ENCODE measurements around the gene RPGRIP1.
A peak's percentile ranks its signal among the peaks of the same experiment; 100 is the strongest.
"Not testable (repeated sequence)": the region's sequence is repeated elsewhere in the genome, so short reads cannot be mapped to it uniquely, and the experiment has no call there.

RPGRIP1 gene

DNA sequence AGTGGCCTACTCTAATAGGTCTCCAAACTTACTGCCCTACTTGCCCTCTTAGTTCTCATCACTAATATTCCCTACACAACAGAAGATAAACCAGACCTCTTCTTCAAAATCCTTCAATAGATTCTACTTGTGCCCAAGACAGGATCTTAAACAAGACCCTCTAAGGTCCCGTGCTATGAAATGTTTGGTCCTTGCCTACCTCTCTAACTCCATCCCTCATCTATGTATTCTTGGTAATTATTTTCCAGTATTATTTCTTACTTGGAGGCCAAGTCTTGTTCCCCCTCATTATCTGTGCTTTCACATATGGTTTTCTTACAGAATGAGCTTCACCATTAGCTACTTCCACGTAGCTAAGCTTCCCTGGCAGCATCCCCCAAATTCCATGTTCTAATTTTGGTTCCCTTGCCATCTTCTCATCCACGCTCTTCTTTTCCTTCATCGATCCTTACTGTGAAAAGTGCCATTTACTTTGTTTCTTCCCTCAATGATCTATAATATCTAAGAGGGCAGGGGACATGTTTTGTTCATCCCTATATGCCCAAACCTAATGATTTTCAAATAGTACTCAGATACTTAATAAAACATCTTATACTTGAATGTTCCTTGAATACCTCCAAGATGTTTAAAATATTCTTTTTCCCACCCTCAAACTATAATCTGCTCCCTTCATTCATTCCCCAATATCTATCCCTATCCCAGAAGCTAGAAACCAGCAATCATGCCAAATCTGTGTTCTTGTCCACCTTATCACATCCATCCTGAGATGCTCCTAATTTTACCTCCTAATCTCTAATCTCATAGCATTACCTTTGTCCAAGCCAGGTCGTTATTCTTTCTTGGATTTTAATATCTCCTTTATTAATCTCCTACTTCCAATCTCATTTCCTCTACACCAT, 20.7 kb upstream of the RPGRIP1 start:
- FAIRE-seq: no peak

DNA sequence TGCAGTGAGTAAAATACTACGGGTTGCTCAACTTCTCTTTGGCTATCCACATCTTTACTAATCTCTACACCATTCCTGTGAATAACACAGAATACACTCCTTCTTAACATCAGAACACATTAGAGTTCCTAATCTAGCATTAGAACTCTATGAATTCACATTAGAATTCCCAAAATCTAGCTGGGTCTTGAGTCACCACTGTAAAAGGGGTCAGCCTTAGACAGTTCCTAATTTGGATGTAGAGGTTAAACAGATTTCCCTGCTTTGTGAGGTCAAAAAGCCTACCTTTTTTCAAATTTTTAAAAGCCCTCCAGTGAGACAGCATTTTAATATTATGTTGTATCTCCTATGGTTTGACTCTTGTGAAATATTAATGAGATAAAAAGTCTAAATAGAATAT, 18.1 kb upstream of the RPGRIP1 start:
- FAIRE-seq: no peak

DNA sequence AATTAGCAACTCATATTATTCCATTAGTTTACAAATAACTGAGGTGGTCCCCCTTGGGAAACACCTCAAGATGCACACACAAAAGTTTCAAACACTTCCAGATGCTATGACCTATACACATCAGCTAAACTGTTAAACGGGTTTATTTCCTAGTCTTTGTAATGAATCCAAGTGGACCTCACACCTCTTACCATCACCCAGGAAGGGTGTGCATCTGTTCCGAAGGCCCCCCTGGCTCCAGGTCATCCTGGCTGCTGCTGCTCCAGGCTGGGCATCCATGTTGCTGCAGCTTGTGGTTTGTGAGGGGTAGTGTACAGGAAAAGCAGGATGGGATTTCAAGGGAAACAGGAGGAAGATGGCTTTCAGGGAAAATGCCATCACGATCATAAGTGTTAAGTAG, 17.5 kb upstream of the RPGRIP1 start:
- FAIRE-seq: no peak

DNA sequence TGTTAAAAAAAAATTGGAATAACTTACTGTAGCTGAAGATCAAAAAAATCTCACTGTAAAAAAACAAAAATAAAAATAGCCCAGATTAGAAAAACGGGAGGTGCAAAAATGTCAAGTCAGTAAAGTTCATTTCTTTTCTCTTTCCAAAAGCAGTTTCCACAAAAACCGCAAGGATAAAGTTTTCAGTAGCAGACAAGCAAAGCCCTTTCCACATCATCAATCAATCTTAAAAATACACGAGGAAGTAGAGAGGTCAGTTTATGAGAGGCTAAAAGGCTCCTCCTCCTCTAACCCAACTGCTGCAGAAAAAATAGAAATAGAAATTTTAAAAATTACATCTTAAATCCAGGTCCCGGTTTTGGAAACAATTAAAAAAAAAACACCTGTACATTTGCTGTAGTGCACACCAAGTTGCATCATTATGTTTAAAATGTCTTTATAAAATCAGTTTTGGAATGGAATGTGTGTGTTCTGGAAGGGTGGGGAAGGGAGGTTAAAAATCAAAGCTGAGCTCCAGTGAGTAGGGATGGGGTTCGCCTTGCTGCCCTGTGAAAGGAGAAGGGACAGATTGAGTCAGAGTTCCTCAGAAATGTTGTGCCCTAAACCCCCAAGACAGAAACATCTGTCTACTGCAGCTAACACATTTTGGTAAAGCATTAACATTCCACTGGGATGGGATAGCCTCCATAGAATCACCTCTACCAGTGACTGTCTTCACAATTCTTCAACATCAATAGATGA, 16.4 kb upstream of the RPGRIP1 start:
- no peak for FAIRE-seq

DNA sequence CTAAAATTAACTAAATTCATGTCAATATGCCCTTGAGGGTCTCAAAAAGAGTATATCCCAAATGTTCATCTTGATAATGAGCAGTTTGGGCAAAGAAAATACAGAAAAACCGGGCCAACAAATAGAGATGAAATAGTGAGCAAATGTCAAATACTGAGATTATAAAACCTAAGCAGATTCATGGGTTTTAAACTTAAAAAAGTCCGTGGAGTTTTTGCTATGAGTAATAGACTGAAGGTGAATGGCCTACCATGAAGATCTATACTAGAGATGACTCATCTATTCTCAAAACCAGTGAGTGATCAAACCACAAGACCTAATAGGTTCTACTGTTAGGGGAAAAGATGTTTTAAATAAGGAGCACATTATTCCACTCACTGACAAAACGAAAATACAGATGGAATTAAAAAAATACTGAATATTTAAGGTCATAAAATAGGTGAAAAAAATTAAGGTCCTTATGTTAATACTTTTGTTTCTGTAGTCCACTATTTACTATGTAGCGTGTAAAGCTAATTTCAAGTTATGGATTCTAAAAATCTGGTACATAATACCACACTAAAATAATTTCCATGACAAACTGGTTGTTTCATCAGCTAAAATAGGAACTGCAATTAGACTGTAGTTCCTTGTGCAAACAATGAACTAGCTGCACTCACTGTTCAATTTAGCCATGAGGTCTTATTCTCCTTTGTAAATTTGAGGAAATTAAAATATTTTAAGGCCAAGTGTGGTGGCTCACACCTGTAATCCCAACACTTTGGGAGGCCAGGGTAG, 15.7 kb upstream of the RPGRIP1 start:
- no peak for FAIRE-seq

DNA sequence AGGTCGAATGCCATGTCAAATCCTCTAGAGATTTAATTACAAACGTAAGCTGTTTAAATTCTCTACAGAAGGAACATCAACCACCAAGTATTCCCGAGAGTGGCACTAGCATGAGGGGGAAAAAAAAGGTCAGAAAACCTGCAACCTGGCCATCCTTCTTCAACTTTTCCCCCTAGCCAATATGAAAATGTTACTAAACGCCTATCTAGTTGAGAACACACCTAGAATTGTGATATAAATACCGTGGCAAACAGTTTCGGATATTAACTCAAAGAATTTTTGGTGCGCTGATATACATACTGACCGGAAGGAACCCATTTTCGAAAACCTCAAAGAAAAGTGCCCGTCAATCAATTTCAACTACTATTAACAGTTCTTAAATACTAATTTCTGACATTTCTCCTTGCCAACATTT, 12.4 kb upstream of the RPGRIP1 start:
- no peak for FAIRE-seq

DNA sequence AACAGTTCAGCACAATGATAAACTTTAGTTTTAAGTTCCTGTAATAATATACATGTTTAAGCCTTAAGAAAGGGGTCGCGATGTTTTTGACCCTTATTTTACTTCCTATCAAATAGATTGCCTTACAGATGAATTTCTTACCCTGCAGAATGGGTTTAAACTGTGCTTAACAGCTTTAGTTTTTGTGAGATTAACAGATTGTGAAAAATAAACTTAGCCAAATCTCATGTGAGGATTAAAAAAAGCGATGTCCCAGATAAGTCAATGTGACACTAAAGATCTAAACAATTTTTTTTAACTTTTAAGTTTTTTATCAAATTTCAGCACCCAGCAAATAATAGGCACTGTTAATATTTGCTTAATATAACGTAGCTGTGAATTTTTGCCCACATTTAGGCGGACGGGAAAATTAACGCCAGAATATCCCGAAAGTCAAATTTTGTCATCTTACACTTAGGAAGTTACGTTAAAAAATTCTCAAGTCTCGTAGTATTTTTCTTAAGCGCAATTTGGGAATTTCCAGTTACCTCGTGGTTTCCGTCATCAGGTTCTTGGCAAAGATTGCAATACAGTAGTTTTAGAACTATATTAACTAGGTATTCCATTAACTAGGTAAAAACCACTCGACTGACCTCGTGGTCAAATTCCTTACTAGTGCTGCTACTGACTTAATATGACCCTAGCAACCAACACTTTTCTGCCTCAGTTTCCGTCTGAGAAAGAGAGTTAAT, 11.8 kb upstream of the RPGRIP1 start:
- FAIRE-seq: no peak

DNA sequence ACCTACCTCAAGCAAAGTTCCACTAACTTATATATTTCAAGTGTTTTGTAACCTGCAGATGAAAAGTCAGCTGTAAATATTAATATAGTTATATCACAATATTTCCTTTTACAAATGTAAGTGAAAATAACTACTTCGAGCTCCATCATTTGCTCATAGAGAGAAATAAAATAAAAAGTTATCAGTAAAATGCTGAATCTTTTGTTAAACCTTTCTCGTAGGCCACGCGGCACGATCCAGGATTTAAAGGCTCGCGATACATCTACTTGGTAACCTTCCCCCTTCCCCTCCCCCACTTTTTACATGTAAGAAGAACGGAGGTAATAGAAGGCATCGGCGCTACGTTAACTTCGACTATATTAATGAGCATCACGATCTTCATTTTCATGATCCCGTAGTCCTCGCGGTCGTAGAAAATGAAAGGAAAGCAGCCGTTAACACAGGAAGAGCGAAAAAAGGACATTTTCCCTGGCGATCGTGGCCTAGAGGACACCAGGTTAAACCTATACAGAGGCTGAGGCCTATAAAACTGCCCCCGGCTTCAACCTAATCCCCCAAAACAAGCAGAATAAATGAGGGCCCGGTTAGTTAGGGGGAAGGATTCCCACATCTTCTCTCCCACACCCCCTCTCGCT, 11.1 kb upstream of the RPGRIP1 start:
- FAIRE-seq: no peak

DNA sequence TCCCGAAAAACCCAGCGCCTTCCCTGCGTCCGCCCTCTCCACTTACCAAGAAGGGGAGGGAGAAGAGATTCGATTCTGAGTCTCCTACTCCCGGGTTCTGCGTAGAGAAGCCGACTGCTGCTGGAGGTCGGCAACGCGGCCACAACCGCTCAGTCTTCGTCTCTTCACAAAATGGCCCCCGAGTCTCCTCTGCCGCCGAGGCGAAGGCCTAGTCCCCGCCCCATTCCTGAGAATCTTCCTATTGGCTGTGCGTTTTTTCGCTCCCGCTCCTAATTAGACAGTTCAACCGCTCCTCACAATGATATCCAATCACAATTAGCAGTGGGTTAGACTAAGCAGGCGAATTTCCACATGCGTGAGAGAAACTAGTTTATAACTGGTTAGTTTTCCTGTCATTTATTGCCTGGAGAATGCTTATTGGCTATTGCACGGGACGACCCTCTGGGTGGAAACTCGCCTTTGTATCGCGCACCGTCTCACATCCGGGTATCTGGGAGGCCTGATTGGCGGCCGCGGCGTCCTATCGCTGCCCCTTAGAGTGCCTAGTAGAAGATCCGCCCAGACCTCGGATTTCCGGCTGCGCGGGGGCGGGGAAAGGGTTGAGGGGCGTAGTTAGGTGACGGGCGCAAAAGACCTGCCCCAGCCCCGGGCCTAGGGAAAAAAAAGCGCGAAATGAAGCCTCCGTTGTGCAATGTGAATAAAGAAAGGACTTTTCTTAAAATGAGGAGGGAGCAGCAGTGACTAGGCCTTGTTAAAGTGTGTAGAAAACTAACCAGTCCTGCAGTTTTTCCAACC, 10.4 kb upstream of the RPGRIP1 start, which contains the start of gene HNRNPC:
Gene HNRNPC (minus strand): TSS at position 191 of the 795 bp plus-strand sequence. CDS start 35,249 bp downstream, outside the sequence.
- peak; percentile 100 for FAIRE-seq

DNA sequence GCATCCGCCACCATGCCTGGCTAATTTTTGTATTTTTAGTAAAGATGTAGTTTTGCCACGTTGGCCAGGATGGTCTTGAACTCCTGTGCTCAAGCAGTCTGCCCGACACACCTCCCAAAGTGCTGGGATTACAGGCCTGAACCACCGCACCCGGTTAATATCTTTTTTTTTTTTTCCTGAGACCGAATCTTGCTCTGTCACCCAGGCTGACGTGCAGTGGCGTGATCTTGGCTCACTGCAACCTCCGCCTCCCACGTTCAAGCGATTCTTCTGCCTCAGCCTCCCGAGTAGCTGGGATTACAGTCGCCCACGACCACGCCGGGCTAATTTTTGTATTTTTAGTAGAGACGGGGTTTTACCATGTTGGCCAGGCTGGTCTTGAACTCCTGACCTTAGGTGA, 7.2 kb upstream of the RPGRIP1 start:
- not testable (repeated sequence) for FAIRE-seq

DNA sequence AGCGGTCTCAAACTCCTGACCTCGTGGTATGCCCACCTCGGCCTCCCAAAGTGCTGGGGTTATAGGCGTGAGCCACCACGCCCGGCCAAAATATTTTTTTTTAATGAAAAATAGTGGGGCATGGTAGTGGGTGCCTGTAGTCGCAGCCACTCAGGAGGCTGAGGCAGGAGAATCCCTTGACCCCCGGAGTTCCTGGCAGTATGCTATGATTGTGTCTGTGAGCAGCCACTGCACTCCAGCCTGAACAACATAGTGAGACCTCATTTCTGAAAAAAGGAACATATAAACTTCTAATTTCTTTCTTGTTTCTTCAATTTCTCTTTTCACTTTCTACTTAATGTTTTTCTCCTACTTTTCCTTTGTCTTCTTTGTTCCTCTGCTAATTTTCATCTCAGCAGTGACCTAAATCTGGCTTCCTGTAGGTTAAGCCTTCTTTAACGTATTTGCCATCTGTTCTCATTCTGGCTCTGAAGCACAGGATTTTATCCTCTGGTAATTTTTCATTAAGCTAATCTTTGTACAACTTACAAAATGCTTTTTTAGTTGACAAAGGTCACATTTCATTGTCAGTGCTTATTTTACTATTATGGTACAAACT, 4.5 kb upstream of the RPGRIP1 start:
- FAIRE-seq: no peak

DNA sequence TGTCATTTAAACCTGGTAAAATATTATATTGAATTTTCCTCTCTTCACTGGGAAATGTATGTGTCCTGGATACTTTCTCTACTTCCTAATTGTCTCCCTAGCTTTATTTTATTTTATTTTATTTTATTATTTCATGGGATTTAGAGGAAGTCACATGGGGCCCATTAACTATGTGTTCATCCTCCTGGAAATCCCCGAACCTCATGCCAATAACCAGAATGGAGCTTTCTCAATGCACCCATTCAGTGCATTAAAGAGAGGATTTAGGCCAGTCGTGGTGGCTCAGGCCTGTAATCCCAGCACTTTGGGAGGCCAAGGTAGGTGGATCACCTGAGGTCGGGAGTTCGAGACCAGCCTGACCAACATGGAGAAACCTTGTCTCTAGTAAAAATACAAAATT, 1.3 kb upstream of the RPGRIP1 start:
- FAIRE-seq: no peak

DNA sequence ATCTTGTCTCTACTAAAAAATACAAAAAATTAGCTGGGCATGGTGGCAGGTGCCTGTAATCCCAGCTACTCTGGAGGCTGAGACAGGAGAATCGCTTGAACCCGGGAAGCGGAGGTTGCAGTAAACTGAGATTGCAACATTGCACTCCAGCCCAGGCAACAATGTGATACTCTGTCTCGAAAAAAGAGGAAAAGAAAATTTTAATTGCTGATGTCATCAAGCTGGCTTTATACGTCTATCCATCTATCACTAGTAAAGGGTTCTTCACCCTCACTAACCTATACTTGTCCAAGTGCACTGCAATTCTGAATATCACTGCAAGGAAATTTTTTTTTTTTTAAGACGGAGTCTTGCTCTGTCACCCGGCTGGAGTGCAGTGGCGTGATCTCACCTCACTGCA, 2.0 kb downstream of the RPGRIP1 start:
- FAIRE-seq: not testable (repeated sequence)

DNA sequence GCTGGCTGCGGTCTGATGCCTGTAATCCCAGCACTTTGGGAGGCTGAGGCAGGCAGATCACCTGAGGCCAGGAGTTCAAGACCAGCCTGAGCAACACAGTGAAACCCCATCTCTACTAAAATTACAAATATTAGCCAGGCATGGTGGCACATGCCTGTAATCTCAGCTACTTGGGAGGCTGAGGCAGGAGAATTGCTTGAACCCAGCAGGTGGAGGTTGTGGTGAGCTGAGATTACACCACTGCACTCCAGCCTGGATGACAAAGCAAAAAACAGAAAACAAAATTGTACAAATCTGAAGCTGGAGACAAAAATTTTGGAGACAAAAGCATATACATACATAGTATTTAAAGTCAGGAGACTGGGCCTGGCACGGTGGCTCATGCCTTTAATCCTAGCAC, 6.6 kb downstream of the RPGRIP1 start:
- not testable (repeated sequence) for FAIRE-seq

DNA sequence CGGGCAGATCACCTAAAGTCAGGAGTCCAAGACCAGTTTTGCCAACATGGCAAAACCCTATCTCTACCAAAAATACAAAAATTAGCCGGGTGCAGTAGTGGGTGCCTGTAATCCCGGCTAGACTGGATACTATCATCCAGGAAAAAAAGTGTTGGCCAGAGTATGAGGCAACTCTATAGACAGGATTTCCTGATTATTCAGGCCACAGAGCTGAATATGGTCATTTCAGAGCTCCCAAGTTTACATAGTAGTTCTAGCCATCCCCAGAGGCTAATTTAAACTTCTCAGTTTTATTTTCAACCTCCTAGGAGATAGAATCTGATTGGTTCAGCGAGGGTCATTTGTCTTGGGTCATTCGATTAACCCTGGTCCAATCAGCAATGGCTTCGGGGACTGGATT, 7.3 kb downstream of the RPGRIP1 start:
- no peak for FAIRE-seq

DNA sequence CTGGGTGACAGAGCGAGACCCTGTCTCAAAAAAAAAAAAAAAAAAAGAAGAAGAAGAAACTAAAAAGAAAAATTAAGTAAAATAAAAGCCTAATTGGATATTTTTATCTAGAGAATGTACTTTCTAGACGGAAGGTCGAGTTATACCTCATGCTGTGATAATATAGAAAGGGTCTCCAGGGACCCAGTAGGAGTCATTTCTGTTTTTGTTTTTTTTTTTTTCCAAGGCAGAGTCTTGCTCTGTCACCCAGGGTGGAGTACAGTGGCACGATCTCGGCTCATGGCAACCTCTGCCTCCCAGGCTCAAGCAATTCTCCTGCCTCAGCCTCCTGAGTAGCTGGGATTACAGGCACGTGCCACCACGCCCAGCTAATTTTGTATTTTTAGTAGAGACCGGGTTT, 14.1 kb downstream of the RPGRIP1 start:
- not testable (repeated sequence) for FAIRE-seq

DNA sequence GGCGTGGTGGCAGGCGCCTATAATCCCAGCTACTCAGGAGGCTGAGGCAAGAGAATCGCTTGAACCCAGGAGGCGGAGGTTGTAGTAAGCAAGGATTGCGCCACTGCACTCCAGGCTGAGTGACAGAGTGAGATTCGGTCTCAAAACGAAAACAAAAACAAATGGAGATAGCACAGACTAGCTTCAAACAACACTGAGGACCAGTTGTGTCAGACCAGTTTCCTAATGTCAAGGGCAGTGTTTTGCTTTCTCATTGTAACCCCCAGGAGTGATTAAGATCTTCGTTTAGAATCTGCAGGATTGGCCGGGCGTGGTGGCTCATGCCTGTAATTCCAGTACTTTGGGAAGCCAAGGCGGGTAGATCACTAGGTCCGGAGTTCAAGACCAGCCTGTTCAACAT, 18.5 kb downstream of the RPGRIP1 start:
- FAIRE-seq: no peak

DNA sequence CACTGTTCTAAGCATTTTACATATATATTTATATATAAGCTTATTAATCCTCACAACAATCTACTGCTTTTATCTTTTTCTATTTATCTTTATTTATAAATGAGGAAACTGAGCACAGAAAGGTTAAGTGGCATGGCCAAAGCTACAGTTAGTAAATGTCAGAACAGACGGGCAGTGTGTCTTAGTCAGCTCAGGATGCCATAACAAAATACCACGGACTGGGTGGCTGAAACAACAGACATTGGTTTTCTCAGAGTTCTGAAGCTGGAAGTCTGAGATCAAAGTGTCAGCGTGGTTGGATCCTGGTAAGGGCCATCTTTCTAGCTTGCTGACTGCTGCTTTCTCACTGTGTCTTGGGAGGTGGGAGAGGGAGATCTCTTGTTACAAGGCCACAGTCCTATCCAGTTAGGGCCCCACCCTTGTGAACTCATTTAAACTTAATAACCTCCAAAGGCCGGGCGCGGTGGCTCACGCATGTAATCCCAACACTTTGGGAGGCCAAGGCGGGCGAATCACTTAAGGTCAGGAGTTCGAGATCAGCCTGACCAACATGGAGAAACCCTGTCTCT, 19.8 kb downstream of the RPGRIP1 start:
- no peak for FAIRE-seq

DNA sequence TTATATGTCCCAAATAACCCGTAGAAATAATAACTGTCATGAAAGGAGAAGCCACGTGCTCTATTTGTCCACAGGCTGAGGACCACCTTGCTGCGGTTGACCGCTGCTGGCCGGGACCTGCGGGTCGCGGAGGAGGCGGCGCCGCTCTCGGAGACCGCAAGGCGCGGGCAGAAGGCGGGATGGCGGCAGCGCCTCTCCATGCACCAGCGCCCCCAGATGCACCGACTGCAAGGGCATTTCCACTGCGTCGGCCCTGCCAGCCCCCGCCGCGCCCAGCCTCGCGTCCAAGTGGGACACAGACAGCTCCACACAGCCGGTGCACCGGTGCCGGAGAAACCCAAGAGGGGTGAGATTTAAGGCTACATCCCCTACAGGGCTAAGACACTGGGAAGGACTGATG, 21.0 kb downstream of the RPGRIP1 start:
- no peak for FAIRE-seq

Data from endometrium (tissue), 2 donors.